Breast epithelium (tissue), 3 donors: ENCODE data around the gene SEPTIN1.

Experiments used
- CTCF ChIP-seq, 3 donors: fragments of 450-650 bp; IDR thresholded peaks; one replicate each; pipeline ENCODE4 v1.5.1; 2016 to 2017; ENCODE audit warnings: antibody characterized with exemption in 3 of 3, mild to moderate bottlenecking in 3 of 3, moderate library complexity in 3 of 3
- POLR2A ChIP-seq: fragments of 450-650 bp; IDR thresholded peaks from one replicate; pipeline ENCODE4 v1.6.1; 2016; ENCODE audit warnings: antibody characterized with exemption, mild to moderate bottlenecking, moderate library complexity

DNA sequence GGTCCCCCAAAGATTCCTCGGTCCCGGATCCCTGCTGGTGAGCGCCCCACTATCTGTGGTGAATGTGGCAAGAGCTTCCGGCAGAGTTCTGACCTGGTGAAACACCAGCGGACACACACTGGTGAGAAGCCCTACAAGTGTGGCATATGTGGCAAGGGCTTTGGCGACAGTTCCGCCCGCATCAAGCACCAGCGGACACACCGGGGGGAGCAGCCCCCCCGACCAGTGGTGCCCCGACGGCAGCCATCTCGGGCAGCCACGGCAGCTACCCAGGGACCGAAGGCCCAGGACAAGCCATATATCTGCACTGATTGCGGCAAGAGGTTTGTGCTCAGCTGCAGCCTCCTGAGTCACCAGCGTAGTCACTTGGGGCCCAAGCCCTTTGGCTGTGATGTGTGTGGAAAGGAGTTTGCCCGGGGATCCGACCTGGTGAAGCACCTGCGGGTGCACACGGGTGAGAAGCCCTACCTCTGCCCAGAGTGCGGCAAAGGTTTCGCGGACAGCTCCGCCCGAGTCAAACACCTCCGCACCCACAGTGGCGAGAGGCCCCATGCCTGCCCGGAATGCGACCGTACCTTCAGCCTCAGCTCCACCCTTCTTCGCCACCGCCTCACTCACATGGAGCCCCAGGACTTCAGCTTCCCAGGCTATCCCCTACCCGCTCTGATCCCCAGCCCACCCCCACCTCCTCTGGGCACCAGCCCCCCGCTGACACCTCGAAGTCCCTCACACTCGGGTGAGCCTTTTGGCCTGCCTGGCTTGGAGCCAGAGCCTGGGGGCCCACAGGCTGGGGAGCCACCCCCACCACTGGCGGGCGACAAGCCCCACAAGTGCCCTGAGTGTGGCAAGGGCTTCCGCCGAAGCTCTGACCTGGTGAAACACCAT, 15.7 kb upstream of the SEPTIN1 start:
- TF ChIP-seq CTCF (IDR thresholded peaks at IDR 0.05) (no peak), POLR2A (no peak)
